HEK293T (cell line): Measurements from ENCODE around the gene ZC3H8.

Experiments
- ARNT ChIP-seq: fragments of 450-650 bp; IDR thresholded peaks from 2 replicates; pipeline ENCODE4 v1.6.1; 2017; ENCODE audit warnings: mild to moderate bottlenecking
- FOXA1 ChIP-seq: fragments of 450-650 bp; IDR thresholded peaks from 2 replicates; pipeline ENCODE4 v1.6.1; 2016; ENCODE audit warnings: mild to moderate bottlenecking
- FOXM1 ChIP-seq: fragments of 450-650 bp; IDR thresholded peaks from 2 replicates; pipeline ENCODE4 v1.6.1; 2017; ENCODE audit warnings: mild to moderate bottlenecking, borderline replicate concordance
- NFRKB ChIP-seq: fragments of 450-650 bp; IDR thresholded peaks from 2 replicates; pipeline ENCODE4 v1.6.1; 2016; ENCODE audit warnings: mild to moderate bottlenecking, moderate library complexity
- SP1 ChIP-seq: fragments of 450-650 bp; IDR thresholded peaks from 2 replicates; pipeline ENCODE4 v1.6.1; 2017
- ZNF384 ChIP-seq: fragments of 450-650 bp; IDR thresholded peaks from 2 replicates; pipeline ENCODE4 v1.6.1; 2016

- no peak for TF ChIP-seq SP1
- TF ChIP-seq FOXM1, result no peak
- no peak for TF ChIP-seq ARNT
- no peak for TF ChIP-seq NFRKB
- no peak for TF ChIP-seq ZNF384
- no peak for TF ChIP-seq FOXA1
These were observed 90.0 kb downstream of the ZC3H8 start for GRCh38 chr2:112164876-112165275.
